ENCODE results near the gene TSEN2.
"Not testable (repeated sequence)": the region's sequence is repeated elsewhere in the genome, so short reads cannot be mapped to it uniquely, and the experiment has no call there.

The TSEN2 gene

GRCh38 chr3:12513694-12514446 is 29.6 kb downstream of the TSEN2 start:
- Mint-ChIP-seq H3K36me3 (peaks cover 14% of the 10 kb centered on the region), H3K9me3 (no peaks in the 10 kb centered on the region)

GRCh38 chr3:12515631-12516030 is 31.4 kb downstream of the TSEN2 start:
- no peaks in the 10 kb centered on the region for H3K27me3 Mint-ChIP-seq
- H3K36me3 Mint-ChIP-seq, result peaks cover 15% of the 10 kb centered on the region
- H3K9me3 Mint-ChIP-seq, result no peaks in the 10 kb centered on the region
- H3K4me1 Mint-ChIP-seq, result no peaks in the 10 kb centered on the region
- ATAC-seq (ENCODE audit: low read depth), result no peak
- H3K27ac Mint-ChIP-seq, result no peak overlapping the region
- no peak overlapping the region for H3K4me3 Mint-ChIP-seq
- DNase-seq (ENCODE audit: low spot score in 2 of 2), result no peak

More at GRCh38 chr3:12513694-12514446, 29.6 kb downstream of the TSEN2 start:
- ATAC-seq (ENCODE audit: low read depth), result no peak
- Mint-ChIP-seq H3K4me1 (no peaks in the 10 kb centered on the region), H3K27me3 (no peaks in the 10 kb centered on the region), H3K27ac (no peak overlapping the region), H3K4me3 (no peak overlapping the region)
- no peak for DNase-seq (ENCODE audit: low spot score in 2 of 2)

- no peaks in the 10 kb centered on the region for H3K27me3 Mint-ChIP-seq
- H3K9me3 Mint-ChIP-seq, result no peaks in the 10 kb centered on the region
- no peaks in the 10 kb centered on the region for H3K4me1 Mint-ChIP-seq
- peaks cover 19% of the 10 kb centered on the region for H3K36me3 Mint-ChIP-seq
- DNase-seq (ENCODE audit: low spot score in 2 of 2) (no peak), ATAC-seq (ENCODE audit: low read depth) (no peak)
- H3K27ac Mint-ChIP-seq, result no peak overlapping the region
- no peak overlapping the region for H3K4me3 Mint-ChIP-seq
Measured at GRCh38 chr3:12516873-12517272, 32.6 kb downstream of the TSEN2 start.

GRCh38 chr3:12518261-12519028 is 34.2 kb downstream of the TSEN2 start:
- ATAC-seq (ENCODE audit: low read depth) (no peak), DNase-seq (ENCODE audit: low spot score in 2 of 2) (no peak)
- no peaks in the 10 kb centered on the region for H3K4me1 Mint-ChIP-seq
- peaks cover 13% of the 10 kb centered on the region for H3K36me3 Mint-ChIP-seq
- H3K9me3 Mint-ChIP-seq, result no peaks in the 10 kb centered on the region
- H3K27ac Mint-ChIP-seq, result no peak overlapping the region
- no peaks in the 10 kb centered on the region for H3K27me3 Mint-ChIP-seq
- no peak overlapping the region for H3K4me3 Mint-ChIP-seq

GRCh38 chr3:12521010-12521409 is 36.7 kb downstream of the TSEN2 start:
- H3K27ac Mint-ChIP-seq, result no peak overlapping the region
- H3K9me3 Mint-ChIP-seq, result no peaks in the 10 kb centered on the region
- ATAC-seq (ENCODE audit: low read depth), result no peak
- DNase-seq (ENCODE audit: low spot score in 2 of 2), result no peak
- H3K36me3 Mint-ChIP-seq, result peaks cover 12% of the 10 kb centered on the region
- H3K4me3 Mint-ChIP-seq, result no peak overlapping the region
- H3K27me3 Mint-ChIP-seq, result no peaks in the 10 kb centered on the region
- no peaks in the 10 kb centered on the region for H3K4me1 Mint-ChIP-seq

GRCh38 chr3:12522721-12523120 is 38.4 kb downstream of the TSEN2 start:
- Mint-ChIP-seq H3K9me3 (no peaks in the 10 kb centered on the region), H3K27me3 (no peaks in the 10 kb centered on the region), H3K36me3 (peaks cover 16% of the 10 kb centered on the region), H3K27ac (no peak overlapping the region), H3K4me1 (no peaks in the 10 kb centered on the region), H3K4me3 (no peak overlapping the region)
- ATAC-seq (ENCODE audit: low read depth) (no peak), DNase-seq (ENCODE audit: low spot score in 2 of 2) (no peak)

GRCh38 chr3:12527757-12528143 is 43.5 kb downstream of the TSEN2 start:
- peaks cover 26% of the 10 kb centered on the region for H3K36me3 Mint-ChIP-seq
- H3K4me3 Mint-ChIP-seq, result no peak overlapping the region
- H3K9me3 Mint-ChIP-seq, result no peaks in the 10 kb centered on the region
- ATAC-seq (ENCODE audit: low read depth) (no peak), DNase-seq (ENCODE audit: low spot score in 2 of 2) (no peak)
- no peaks in the 10 kb centered on the region for H3K27me3 Mint-ChIP-seq
- no peak overlapping the region for H3K27ac Mint-ChIP-seq
- no peaks in the 10 kb centered on the region for H3K4me1 Mint-ChIP-seq

GRCh38 chr3:12532182-12532581 is 47.9 kb downstream of the TSEN2 start:
- no peak for ATAC-seq (ENCODE audit: low read depth)
- Mint-ChIP-seq H3K27ac (no peak overlapping the region), H3K9me3 (no peaks in the 10 kb centered on the region)

GRCh38 chr3:12536423-12536822 is 52.1 kb downstream of the TSEN2 start:
- H3K4me3 Mint-ChIP-seq, result no peak overlapping the region
- H3K36me3 Mint-ChIP-seq, result peaks cover 8% of the 10 kb centered on the region
- no peak overlapping the region for H3K27ac Mint-ChIP-seq
- H3K9me3 Mint-ChIP-seq, result no peaks in the 10 kb centered on the region
- DNase-seq (ENCODE audit: low spot score in 2 of 2) (no peak), ATAC-seq (ENCODE audit: low read depth) (no peak)
- no peaks in the 10 kb centered on the region for H3K27me3 Mint-ChIP-seq
- H3K4me1 Mint-ChIP-seq, result no peaks in the 10 kb centered on the region

More at GRCh38 chr3:12532182-12532581, 47.9 kb downstream of the TSEN2 start:
- peaks cover 19% of the 10 kb centered on the region for H3K36me3 Mint-ChIP-seq
- DNase-seq (ENCODE audit: low spot score in 2 of 2), result no peak
- no peak overlapping the region for H3K4me3 Mint-ChIP-seq
- H3K4me1 Mint-ChIP-seq, result no peaks in the 10 kb centered on the region
- no peaks in the 10 kb centered on the region for H3K27me3 Mint-ChIP-seq

- H3K9me3 Mint-ChIP-seq, result no peaks in the 10 kb centered on the region
- no peak for DNase-seq (ENCODE audit: low spot score in 2 of 2)
- no peaks in the 10 kb centered on the region for H3K27me3 Mint-ChIP-seq
- H3K36me3 Mint-ChIP-seq, result no peaks in the 10 kb centered on the region
- H3K4me3 Mint-ChIP-seq, result no peak overlapping the region
- H3K4me1 Mint-ChIP-seq, result no peaks in the 10 kb centered on the region
- no peak overlapping the region for H3K27ac Mint-ChIP-seq
- no peak for ATAC-seq (ENCODE audit: low read depth)
Measured at GRCh38 chr3:12541625-12542024, 57.3 kb downstream of the TSEN2 start.

GRCh38 chr3:12543497-12543896 is 59.2 kb downstream of the TSEN2 start:
- H3K4me3 Mint-ChIP-seq; DNase-seq (ENCODE audit: low spot score in 2 of 2); H3K4me1 Mint-ChIP-seq; H3K27me3 Mint-ChIP-seq; H3K36me3 Mint-ChIP-seq; H3K27ac Mint-ChIP-seq; H3K9me3 Mint-ChIP-seq; ATAC-seq (ENCODE audit: low read depth): not testable (repeated sequence)

- Mint-ChIP-seq H3K27me3 (no peaks in the 10 kb centered on the region), H3K9me3 (no peaks in the 10 kb centered on the region), H3K36me3 (no peaks in the 10 kb centered on the region), H3K4me1 (no peaks in the 10 kb centered on the region), H3K27ac (no peak overlapping the region), H3K4me3 (no peak overlapping the region)
- no peak for DNase-seq (ENCODE audit: low spot score in 2 of 2)
- no peak for ATAC-seq (ENCODE audit: low read depth)
Measured at GRCh38 chr3:12544652-12545472, 60.6 kb downstream of the TSEN2 start.

GRCh38 chr3:12545473-12545791 is 61.2 kb downstream of the TSEN2 start, which contains the start of gene MKRN2OS:
Gene MKRN2OS (minus strand): TSS chr3:12545499. CDS start chr3:12545464, 35 bp downstream.
- no peaks in the 10 kb centered on the region for H3K36me3 Mint-ChIP-seq
- ATAC-seq (ENCODE audit: low read depth), result no peak
- H3K4me3 Mint-ChIP-seq, result no peak within 1 kb of the TSS
- peaks cover 4% of the 10 kb centered on the region for H3K27me3 Mint-ChIP-seq
- H3K27ac Mint-ChIP-seq, result no peak within 1 kb of the TSS
- DNase-seq (ENCODE audit: low spot score in 2 of 2), result no peak
- no peaks in the 10 kb centered on the region for H3K9me3 Mint-ChIP-seq
- H3K4me1 Mint-ChIP-seq, result no peaks in the 10 kb centered on the region

All from memory B cell (primary cell).